Endothelial cell of umbilical vein (primary cell): Measurements from ENCODE around the gene EPS8L1. TPM values are rescaled to one million over a fixed set of nuclear protein-coding genes. Genes with fewer than 3 reads are reported as not detected.

Experiments used
- BruUV-seq: library from RNA; stranded (reverse); fragments of 400-500 nt; replicated peaks from 2 replicates; lab custom pipeline; 2021; lab: Mats Ljungman, UMichigan
- CTCF ChIA-PET: fragments of 300-600, 350-600 bp; sonication (Branson Sonifier 250); formaldehyde crosslinking; loops from one replicate; lab custom pipeline; 2021; ENCODE audit warnings: antibody characterized with exemption, inconsistent platforms; lab: Charles Lee
- POLR2A ChIA-PET: fragments of 300-600, 350-600 bp; sonication (Branson Sonifier 250); formaldehyde crosslinking; loops from one replicate; lab custom pipeline; 2021; ENCODE audit warnings: antibody characterized with exemption, inconsistent platforms; lab: Charles Lee
- DNase-seq: peaks from one replicate; pipeline ENCODE4 v3.0.0-alpha.2; 2011; ENCODE audit warnings: low read depth, low spot score
- FAIRE-seq: peaks from 2 replicates; lab custom pipeline; 2011; peaks lifted over from hg19 to GRCh38; lab: Jason Lieb, UNC
- H2AFZ ChIP-seq: 2 replicates; pipeline ENCODE4 v1.6.0; 2012; ENCODE audit warnings: low read depth, low read length, control low read depth, inconsistent platforms
- H3K27ac ChIP-seq: 2 replicates; pipeline ENCODE4 v1.5.1; 2011; ENCODE audit warnings: low read depth, mild to moderate bottlenecking, control low read depth, low read length, moderate library complexity; ENCODE audit not compliant: insufficient read depth
- H3K27me3 ChIP-seq, 2 experiments: 2 replicates each; pipeline versions ENCODE4 v1.6.0 to v1.6.1; 2011; ENCODE audit warnings: low read length in 2 of 2, mixed read lengths in 1 of 2; ENCODE audit not compliant: control insufficient read depth in 2 of 2, insufficient read depth in 2 of 2
- H3K36me3 ChIP-seq, 2 experiments: 2 replicates in 1 of 2; 3 replicates in 1 of 2; pipeline ENCODE4 v1.5.1; 2011; ENCODE audit warnings: low read length in 2 of 2, mild to moderate bottlenecking in 1 of 2, moderate library complexity in 1 of 2; ENCODE audit not compliant: control insufficient read depth in 2 of 2, insufficient read depth in 2 of 2; ENCODE audit errors: extremely low read depth in 1 of 2
- H3K4me1 ChIP-seq: 3 replicates; pipeline ENCODE4 v1.5.1; 2011; ENCODE audit warnings: mild to moderate bottlenecking, low read length; ENCODE audit not compliant: control insufficient read depth, insufficient read depth; ENCODE audit errors: extremely low read depth
- H3K4me2 ChIP-seq: 2 replicates; pipeline ENCODE4 v1.6.1; 2011; ENCODE audit warnings: low read length, control low read depth, mixed read lengths; ENCODE audit not compliant: insufficient read depth
- H3K4me3 ChIP-seq, 3 experiments: fragments of 200-600 bp in 1 of 3; sonication (generic), shearing (Covaris generic) in 1 of 3; replicated peaks in 1 of 3; 2 replicates each; pipeline ENCODE4 v1.5.1; 2011 to 2016; ENCODE audit warnings: control low read depth in 3 of 3, low read length in 3 of 3, mild to moderate bottlenecking in 2 of 3, inconsistent platforms in 1 of 3, low read depth in 1 of 3, moderate library complexity in 1 of 3; ENCODE audit not compliant: insufficient read depth in 1 of 3
- H3K79me2 ChIP-seq: 2 replicates; pipeline ENCODE4 v1.6.0; 2012; ENCODE audit warnings: low read length, inconsistent platforms; ENCODE audit not compliant: control insufficient read depth, insufficient read depth
- H3K9ac ChIP-seq: replicated peaks from 2 replicates; pipeline ENCODE3; 2011; ENCODE audit warnings: low read length, control low read depth; ENCODE audit not compliant: insufficient read depth; ENCODE audit errors: extremely low read depth
- H3K9me1 ChIP-seq: replicated peaks from 3 replicates; pipeline ENCODE4 v1.6.0; 2011; ENCODE audit warnings: mild to moderate bottlenecking, low read length; ENCODE audit not compliant: control insufficient read depth, insufficient read depth; ENCODE audit errors: extremely low read depth
- H3K9me3 ChIP-seq: replicated peaks from 2 replicates; pipeline ENCODE4 v1.5.1; 2012; ENCODE audit warnings: low read length, inconsistent platforms; ENCODE audit not compliant: control insufficient read depth, insufficient read depth
- H4K20me1 ChIP-seq: replicated peaks from 2 replicates; pipeline ENCODE3; 2011; ENCODE audit warnings: mild to moderate bottlenecking, low read length; ENCODE audit not compliant: control insufficient read depth, insufficient read depth; ENCODE audit errors: extremely low read depth
- CTCF ChIP-seq, 2 donors: IDR thresholded peaks; 1 replicate in 1 of 2; 2 replicates in 1 of 2; pipeline ENCODE4 v1.5.1; 2011; ENCODE audit warnings: low read length in 2 of 2, mild to moderate bottlenecking in 2 of 2, moderate library complexity in 2 of 2, control low read depth in 1 of 2, inconsistent platforms in 1 of 2, low read depth in 1 of 2; ENCODE audit not compliant: insufficient read depth in 1 of 2; ENCODE audit errors: extremely low read depth in 1 of 2
- EZH2 ChIP-seq: IDR thresholded peaks from 2 replicates; pipeline ENCODE4 v1.6.1; 2012; ENCODE audit warnings: borderline replicate concordance, low read depth, mild to moderate bottlenecking, moderate library complexity, low read length, inconsistent platforms; ENCODE audit not compliant: severe bottlenecking
- FOS ChIP-seq: IDR thresholded peaks from 2 replicates; pipeline ENCODE4 v1.6.1; 2011; ENCODE audit warnings: mild to moderate bottlenecking, low read length, moderate library complexity, borderline replicate concordance; ENCODE audit not compliant: insufficient read depth
- GATA2 ChIP-seq: IDR thresholded peaks from 2 replicates; pipeline ENCODE4 v1.7.0; 2011; ENCODE audit warnings: low read depth, mild to moderate bottlenecking, moderate library complexity, mixed read lengths, low read length; ENCODE audit not compliant: insufficient read length, insufficient read depth
- JUN ChIP-seq: IDR thresholded peaks from 2 replicates; pipeline ENCODE4 v1.6.1; 2011; ENCODE audit warnings: borderline replicate concordance, low read depth; ENCODE audit not compliant: insufficient read length, insufficient read depth
- MYC ChIP-seq: IDR thresholded peaks from one replicate; pipeline ENCODE4 v1.6.1; 2011; ENCODE audit warnings: mild to moderate bottlenecking, low read depth, low read length
- POLR2A ChIP-seq: IDR thresholded peaks from 2 replicates; pipeline ENCODE4 v1.6.1; 2012; ENCODE audit warnings: low read depth, mild to moderate bottlenecking, control low read depth, low read length
- POLR2AphosphoS5 ChIP-seq: IDR thresholded peaks from 2 replicates; pipeline ENCODE4 v1.6.1; 2012; ENCODE audit warnings: low read depth, mild to moderate bottlenecking, control low read depth, low read length, moderate library complexity; ENCODE audit not compliant: insufficient read depth
- dilution Hi-C: fragments of 300-500 bp; cut with MboI; formaldehyde crosslinking; loops from one replicate; pipeline ENCODE4 v1.15.0; 2019; ENCODE audit warnings: low sequenced_read_pairs; ENCODE audit not compliant: extremely low pct_ligation_motif_present
- intact Hi-C: fragments of 100-400 bp; cut with micrococcal nuclease; formaldehyde crosslinking; loops from one replicate; pipeline ENCODE4 v1.10.0; 2022
- polyA plus RNA-seq, 4 experiments: library from polyadenylated mRNA; depleted of rRNA in 3 of 4; stranded (reverse) in 3 of 4; unstranded in 1 of 4; fragments of >200 nt; gene quantifications; 2 replicates each; pipeline versions ENCODE4 v1.2.1 to v1.2.3, GENCODE V29; 2011 to 2012; ENCODE audit warnings: missing spikeins in 1 of 4
- total RNA-seq: library from RNA; stranded (reverse); gene quantifications from 2 replicates; pipeline ENCODE4 v1.2.3, GENCODE V29; 2021
- TF ChIP-seq, protein P1 (sequence below): IDR thresholded peaks from 2 replicates; pipeline ENCODE4 v1.6.1; 2011; ENCODE audit not compliant: insufficient read depth, insufficient read length

EPS8L1 gene
- total and polyA plus RNA-seq, 2 donors (not counting 3 experiments of a cell fraction or from before 2014, with no cell fraction given) = 15.9 to 28.9 TPM

DNA sequence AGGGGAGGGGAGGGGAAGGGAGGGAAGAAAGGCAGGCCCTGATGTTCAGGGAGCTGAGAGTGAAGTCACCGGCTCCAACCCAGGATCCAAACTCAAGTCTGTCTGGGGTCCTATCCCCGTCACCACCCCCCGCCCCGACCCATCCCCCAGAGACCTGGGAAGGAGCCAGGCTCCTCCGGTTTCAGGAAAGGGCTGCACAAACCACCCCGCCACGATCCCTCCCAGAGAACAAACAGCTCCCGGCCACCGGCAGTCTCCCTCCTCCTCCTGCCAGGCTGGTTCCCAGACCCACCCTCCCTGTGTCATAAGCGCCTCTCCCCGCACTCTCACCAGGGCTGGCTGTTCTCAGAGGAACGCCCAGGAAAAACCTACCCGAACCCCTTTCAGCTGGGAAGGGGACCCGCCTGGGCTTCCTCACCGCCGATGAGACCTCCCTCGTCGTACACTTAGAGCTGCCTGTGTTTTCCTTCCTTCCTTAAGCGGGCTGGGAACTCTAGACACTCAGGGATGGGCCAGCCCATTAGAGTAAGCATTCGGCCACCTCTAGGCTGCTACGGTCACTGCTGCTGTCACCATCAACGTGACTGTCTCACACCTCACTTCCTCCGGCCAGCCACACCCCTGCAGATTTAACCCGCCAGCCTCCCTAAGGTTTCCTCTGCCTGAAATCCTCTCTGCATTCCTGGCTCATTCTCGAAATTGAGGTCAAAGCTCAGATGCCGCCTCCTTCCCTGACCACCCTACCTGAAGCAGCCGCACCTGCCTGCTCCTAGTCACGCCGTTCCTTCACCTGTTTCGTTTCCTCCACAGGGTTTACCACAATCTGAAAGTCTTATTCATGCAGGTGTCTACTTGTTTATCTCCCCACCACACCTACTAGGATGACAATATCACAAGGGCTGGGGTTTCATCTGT, 6.5 kb upstream of the EPS8L1 start:
- DNase-seq (no peak), FAIRE-seq (no peak)
- Histone ChIP-seq H3K9ac (no peak overlapping the region), H3K4me1 (peaks cover 6% of the 10 kb centered on the region), H3K79me2 (no peaks in the 10 kb centered on the region), H3K9me3 (no peaks in the 10 kb centered on the region), H3K4me3 (no peak overlapping the region), H3K4me2 (no peak overlapping the region), H3K27me3 (peaks cover 23% of the 10 kb centered on the region in 2 experiments), H3K36me3 (no peaks in the 10 kb centered on the region), H4K20me1 (no peaks in the 10 kb centered on the region), H2AFZ (peak overlapping the region; percentile 9), H3K9me1 (no peaks in the 10 kb centered on the region), H3K27ac (no peak overlapping the region)
- BruUV-seq = no TSS peak
- dilution Hi-C loops = no loop called here
- TF ChIP-seq, protein P1, sequence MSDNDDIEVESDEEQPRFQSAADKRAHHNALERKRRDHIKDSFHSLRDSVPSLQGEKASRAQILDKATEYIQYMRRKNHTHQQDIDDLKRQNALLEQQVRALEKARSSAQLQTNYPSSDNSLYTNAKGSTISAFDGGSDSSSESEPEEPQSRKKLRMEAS = no peak
- no peak for TF ChIP-seq FOS
- TF ChIP-seq EZH2 = peak; percentile 51
- CTCF ChIA-PET = interaction anchor here (0.9 to 2.5 kb wide), 2 partner anchors 11 to 52 kb away, joined by 3 to 9 read pairs; no protein-coding TSS in a partner anchor
- POLR2A ChIA-PET = no interaction called here
- intact Hi-C loops = no loop called here

DNA sequence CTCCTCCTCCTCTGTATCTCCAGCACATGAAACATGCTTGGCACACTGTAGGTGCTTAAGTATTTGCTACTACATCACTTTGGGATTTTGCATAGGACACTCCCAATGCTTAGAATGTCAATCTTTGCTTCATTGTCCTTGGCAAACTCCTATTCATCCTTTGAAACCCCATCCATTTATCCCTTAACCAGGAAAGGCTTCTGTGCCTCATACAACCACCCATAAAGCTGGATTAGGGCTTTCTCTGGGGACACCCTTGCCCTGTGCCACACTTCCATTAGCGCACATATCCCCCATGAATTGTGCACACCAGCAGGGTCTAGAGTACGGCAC, 5.8 kb upstream of the EPS8L1 start:
- dilution Hi-C loops (no loop called here), intact Hi-C loops (no loop called here)
- no peak overlapping the region for H3K4me2 ChIP-seq
- H3K9me3 ChIP-seq = no peaks in the 10 kb centered on the region
- H3K36me3 ChIP-seq = no peaks in the 10 kb centered on the region
- CTCF ChIA-PET = no interaction called here
- DNase-seq (no peak), FAIRE-seq (no peak)
- no peak overlapping the region for H3K9ac ChIP-seq
- POLR2A ChIA-PET = no interaction called here
- H2AFZ ChIP-seq = no peak overlapping the region
- BruUV-seq = no TSS peak
- peaks cover 6% of the 10 kb centered on the region for H3K4me1 ChIP-seq
- no peaks in the 10 kb centered on the region for H3K79me2 ChIP-seq
- no peak overlapping the region for H3K4me3 ChIP-seq
- H3K27ac ChIP-seq = no peak overlapping the region
- H4K20me1 ChIP-seq = no peaks in the 10 kb centered on the region
- TF ChIP-seq, protein P1 = no peak
- TF ChIP-seq JUN = no peak
- no peak for TF ChIP-seq POLR2AphosphoS5
- TF ChIP-seq GATA2 = no peak
- no peak for TF ChIP-seq MYC
- TF ChIP-seq FOS = no peak
- TF ChIP-seq CTCF (IDR thresholded peaks at IDR 0.05; ENCODE audit: extremely low read depth in 1 of 2, insufficient read depth in 1 of 2, low read depth in 1 of 2, low read length in 2 of 2) = no peak
- TF ChIP-seq POLR2A = no peak
- no peak for TF ChIP-seq EZH2
- peaks cover 23% of the 10 kb centered on the region in 2 experiments for H3K27me3 ChIP-seq
- H3K9me1 ChIP-seq = no peaks in the 10 kb centered on the region
